Upper lobe of right lung (tissue), 1 donor: Measurements from ENCODE around the gene WASF3. TPM values are rescaled to one million over a fixed set of nuclear protein-coding genes. Genes with fewer than 3 reads are reported as not detected.

ENCODE experiments used
- ATAC-seq: fragments of 200-7000 bp; cut with Tn5 transposase; one replicate; pipeline ENCODE4 v1.9.1; 2020; ENCODE audit warnings: mild to moderate bottlenecking, moderate library complexity
- DNase-seq: peaks from one replicate; pipeline ENCODE4 v3.0.0-alpha.2; 2020
- H3K27ac ChIP-seq: fragments of 200-600 bp; one replicate; pipeline ENCODE4 v1.8.0; 2022
- H3K27me3 ChIP-seq: fragments of 200-600 bp; one replicate; pipeline ENCODE4 v1.8.0; 2022; ENCODE audit warnings: mild to moderate bottlenecking
- H3K36me3 ChIP-seq: fragments of 200-600 bp; one replicate; pipeline ENCODE4 v1.8.0; 2022
- H3K4me1 ChIP-seq: fragments of 200-600 bp; one replicate; pipeline ENCODE4 v1.8.0; 2022
- H3K4me3 ChIP-seq: fragments of 200-600 bp; one replicate; pipeline ENCODE4 v1.8.0; 2022; ENCODE audit warnings: mild to moderate bottlenecking
- H3K9me3 ChIP-seq: fragments of 200-600 bp; one replicate; pipeline ENCODE4 v1.8.0; 2022
- intact Hi-C: fragments of 100-400 bp; cut with DNase I; formaldehyde crosslinking; loops from one replicate; pipeline ENCODE4 v1.11.0; 2022
- total RNA-seq: library from RNA; stranded (reverse); fragmentation: NEBNext Ultra II Directional; extraction: Animal tissue kit (Norgen Biotek cat#: 25700); gene quantifications from one replicate; pipeline ENCODE4 v1.2.1, GENCODE V29; 2021
- TF ChIP-seq, protein P1 (sequence below): fragments of 200-600 bp; IDR thresholded peaks from one replicate; pipeline ENCODE4 v1.8.0; 2022; ENCODE audit warnings: antibody characterized with exemption
- donor health status: DM: no; HTN: yes; CAD: no; lungs with severe emphysema.

The WASF3 gene
- total RNA-seq, 1 donor from 2014 or later = 27.9 TPM

DNA sequence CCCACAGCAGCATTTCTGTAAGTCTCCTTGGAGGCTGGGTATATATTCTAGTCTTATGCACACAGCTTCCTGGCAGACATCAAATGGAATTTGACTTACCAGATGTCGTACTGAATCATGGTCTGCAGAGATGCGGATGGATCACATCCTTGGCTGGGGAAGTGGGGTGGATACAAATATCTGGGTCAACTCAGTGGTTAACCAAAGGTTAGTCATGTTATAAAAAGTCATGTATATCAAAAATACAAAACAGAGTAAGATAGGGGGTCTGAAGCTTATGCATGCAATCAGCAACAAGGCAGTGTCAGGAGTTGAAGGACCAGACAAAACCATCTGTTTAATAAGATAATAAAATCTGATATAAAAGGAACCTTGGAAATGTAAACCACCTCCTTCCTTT is 61.9 kb downstream of the WASF3 start:
- TF ChIP-seq, protein P1, sequence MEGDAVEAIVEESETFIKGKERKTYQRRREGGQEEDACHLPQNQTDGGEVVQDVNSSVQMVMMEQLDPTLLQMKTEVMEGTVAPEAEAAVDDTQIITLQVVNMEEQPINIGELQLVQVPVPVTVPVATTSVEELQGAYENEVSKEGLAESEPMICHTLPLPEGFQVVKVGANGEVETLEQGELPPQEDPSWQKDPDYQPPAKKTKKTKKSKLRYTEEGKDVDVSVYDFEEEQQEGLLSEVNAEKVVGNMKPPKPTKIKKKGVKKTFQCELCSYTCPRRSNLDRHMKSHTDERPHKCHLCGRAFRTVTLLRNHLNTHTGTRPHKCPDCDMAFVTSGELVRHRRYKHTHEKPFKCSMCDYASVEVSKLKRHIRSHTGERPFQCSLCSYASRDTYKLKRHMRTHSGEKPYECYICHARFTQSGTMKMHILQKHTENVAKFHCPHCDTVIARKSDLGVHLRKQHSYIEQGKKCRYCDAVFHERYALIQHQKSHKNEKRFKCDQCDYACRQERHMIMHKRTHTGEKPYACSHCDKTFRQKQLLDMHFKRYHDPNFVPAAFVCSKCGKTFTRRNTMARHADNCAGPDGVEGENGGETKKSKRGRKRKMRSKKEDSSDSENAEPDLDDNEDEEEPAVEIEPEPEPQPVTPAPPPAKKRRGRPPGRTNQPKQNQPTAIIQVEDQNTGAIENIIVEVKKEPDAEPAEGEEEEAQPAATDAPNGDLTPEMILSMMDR = no peak
- ATAC-seq (no peak), DNase-seq (no peak)
- H3K4me3 ChIP-seq = no peak overlapping the region
- H3K27ac ChIP-seq = no peak overlapping the region
- no peaks in the 10 kb centered on the region for H3K4me1 ChIP-seq
- H3K9me3 ChIP-seq = peaks cover 6% of the 10 kb centered on the region
- intact Hi-C loops = no loop called here
- no peaks in the 10 kb centered on the region for H3K27me3 ChIP-seq
- no peaks in the 10 kb centered on the region for H3K36me3 ChIP-seq

DNA sequence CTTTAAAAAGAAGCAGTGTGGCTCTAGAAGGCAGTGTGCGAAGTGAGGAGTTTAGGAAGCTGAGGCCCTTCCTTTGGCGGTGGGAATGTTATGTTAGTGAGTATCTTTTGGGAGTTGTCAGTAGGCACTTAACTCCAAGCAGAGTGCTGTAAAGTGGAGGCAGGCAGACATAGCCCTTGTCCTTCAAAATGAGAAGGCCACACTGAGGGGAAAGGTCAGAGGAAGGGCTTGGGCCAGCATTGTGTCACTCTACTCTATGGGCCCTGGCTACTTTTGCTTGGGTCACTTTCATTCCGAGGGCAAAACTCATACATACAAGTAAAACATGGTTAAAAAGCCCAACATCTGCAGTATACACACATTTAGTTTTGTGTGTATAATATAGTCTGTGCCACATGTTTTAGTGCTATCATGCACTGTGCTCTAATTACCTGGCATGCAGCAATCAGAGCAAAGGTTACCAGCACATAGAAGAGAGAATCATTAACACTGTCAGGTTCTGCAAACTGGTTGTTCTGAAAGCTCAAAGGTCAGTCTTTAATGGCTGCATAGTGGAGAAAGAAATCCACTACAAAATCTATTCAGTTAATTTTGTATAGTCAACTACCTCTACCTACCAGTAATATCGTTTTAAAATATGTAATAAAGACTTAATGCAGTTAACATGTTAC is 64.4 kb downstream of the WASF3 start:
- H3K9me3 ChIP-seq = peaks cover 12% of the 10 kb centered on the region
- H3K36me3 ChIP-seq = no peaks in the 10 kb centered on the region
- TF ChIP-seq, protein P1 = no peak
- DNase-seq (no peak), ATAC-seq (peak; percentile 29)
- intact Hi-C loops = no loop called here
- no peaks in the 10 kb centered on the region for H3K27me3 ChIP-seq
- no peak overlapping the region for H3K4me3 ChIP-seq
- H3K4me1 ChIP-seq = no peaks in the 10 kb centered on the region
- H3K27ac ChIP-seq = no peak overlapping the region

DNA sequence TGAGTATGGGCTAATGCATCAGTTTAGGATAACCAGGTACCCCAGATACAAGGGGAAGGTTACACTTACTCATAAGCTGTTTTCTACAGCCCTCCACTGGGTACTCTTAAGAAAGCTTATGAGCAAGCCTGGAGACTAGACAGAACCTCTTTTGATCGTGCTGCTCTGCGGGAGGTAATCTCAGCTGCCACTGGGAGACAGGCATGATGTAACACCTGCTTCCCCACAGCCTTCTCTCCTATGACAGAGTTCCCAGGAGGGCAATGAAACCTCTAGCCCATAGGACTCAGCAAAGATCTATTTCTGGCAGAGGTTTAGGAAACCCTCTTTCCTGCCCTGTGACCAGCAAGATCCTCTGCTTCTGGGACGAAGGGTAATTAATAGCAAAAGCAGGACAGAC is 65.6 kb downstream of the WASF3 start:
- H3K4me3 ChIP-seq = no peak overlapping the region
- no peaks in the 10 kb centered on the region for H3K4me1 ChIP-seq
- TF ChIP-seq, protein P1 = no peak
- no peaks in the 10 kb centered on the region for H3K27me3 ChIP-seq
- DNase-seq = no peak
- ATAC-seq = no peak
- intact Hi-C loops = no loop called here
- H3K27ac ChIP-seq = no peak overlapping the region
- peaks cover 12% of the 10 kb centered on the region for H3K9me3 ChIP-seq
- H3K36me3 ChIP-seq = no peaks in the 10 kb centered on the region

DNA sequence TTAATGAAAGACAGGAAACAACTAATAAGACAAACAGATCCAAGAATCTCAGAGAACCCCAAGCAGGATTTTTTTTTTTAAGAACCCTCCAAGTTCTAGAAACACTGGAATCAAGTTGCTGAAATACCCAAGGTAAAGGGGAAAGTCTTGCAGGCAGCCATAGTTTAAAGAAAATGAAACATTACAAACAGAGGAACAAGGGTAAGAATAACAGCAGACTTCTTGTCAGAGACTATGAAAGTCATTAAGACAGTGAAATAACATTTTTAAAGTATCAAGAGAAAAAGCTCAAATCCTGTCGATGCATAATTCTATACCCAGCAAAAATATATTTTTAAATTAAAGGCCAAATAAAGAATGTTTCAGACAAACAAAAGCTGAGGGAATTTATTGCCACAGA is 67.1 kb downstream of the WASF3 start:
- H3K4me3 ChIP-seq = no peak overlapping the region
- ATAC-seq = no peak
- H3K4me1 ChIP-seq = no peaks in the 10 kb centered on the region
- H3K27ac ChIP-seq = no peak overlapping the region
- H3K36me3 ChIP-seq = no peaks in the 10 kb centered on the region
- H3K9me3 ChIP-seq = peaks cover 12% of the 10 kb centered on the region
- intact Hi-C loops = no loop called here
- DNase-seq = no peak
- no peaks in the 10 kb centered on the region for H3K27me3 ChIP-seq
- TF ChIP-seq, protein P1 = no peak

DNA sequence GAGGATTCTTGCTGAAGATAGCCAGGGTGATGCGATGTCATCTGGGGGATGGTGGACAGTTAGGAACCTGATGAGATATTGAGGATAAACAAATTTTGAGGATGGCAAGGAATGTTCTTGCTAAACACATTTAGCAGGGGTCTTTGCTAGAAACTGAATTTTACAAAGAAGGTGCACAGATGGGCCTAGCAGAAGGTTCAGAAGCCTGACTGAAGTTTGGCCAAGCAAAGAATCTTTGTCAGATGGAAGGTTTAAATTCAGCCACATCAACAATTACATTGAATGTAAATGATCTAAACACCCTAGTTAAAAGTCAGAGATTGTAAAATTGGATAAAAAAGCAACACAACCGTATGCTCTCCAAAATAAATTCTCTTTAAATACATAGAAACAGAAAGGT is 68.8 kb downstream of the WASF3 start:
- Histone ChIP-seq H3K36me3 (no peaks in the 10 kb centered on the region), H3K4me3 (no peak overlapping the region), H3K4me1 (no peaks in the 10 kb centered on the region), H3K9me3 (peaks cover 12% of the 10 kb centered on the region), H3K27ac (no peak overlapping the region), H3K27me3 (no peaks in the 10 kb centered on the region)
- DNase-seq (no peak), ATAC-seq (no peak)
- intact Hi-C loops = no loop called here
- TF ChIP-seq, protein P1 = no peak

DNA sequence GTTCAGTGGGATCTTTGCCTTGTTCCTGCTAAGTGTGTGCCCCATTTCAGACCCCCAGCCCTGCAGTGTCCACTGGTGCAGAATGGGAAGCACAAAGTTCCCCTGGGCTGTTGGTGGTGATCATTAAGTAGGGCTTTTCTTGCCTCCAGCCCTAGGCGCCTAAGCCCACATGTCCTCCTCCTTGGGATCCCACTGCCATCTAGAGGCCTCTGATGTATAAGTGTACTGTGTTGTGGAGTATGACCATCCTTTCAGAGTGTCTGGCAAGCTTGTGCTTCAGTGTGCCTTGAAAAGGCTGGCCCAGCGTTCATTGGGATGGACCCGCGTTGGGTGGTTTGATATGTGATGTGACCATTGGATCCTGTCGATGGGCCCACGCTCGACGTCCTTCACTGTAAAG is 71.2 kb downstream of the WASF3 start:
- Histone ChIP-seq H3K4me1 (no peaks in the 10 kb centered on the region), H3K27ac (no peak overlapping the region), H3K27me3 (no peaks in the 10 kb centered on the region), H3K36me3 (no peaks in the 10 kb centered on the region), H3K4me3 (no peak overlapping the region), H3K9me3 (peaks cover 12% of the 10 kb centered on the region)
- intact Hi-C loops = no loop called here
- TF ChIP-seq, protein P1 = no peak
- ATAC-seq (peak; percentile 74), DNase-seq (no peak)
